GM10847 (cell line): ENCODE results near the gene CENPF.

Experiments used
- POLR2A ChIP-seq: IDR thresholded peaks from 2 replicates; pipeline ENCODE4 v1.6.1; 2011; ENCODE audit not compliant: insufficient read length; ENCODE audit errors: extremely low read depth

The CENPF gene, protein sequence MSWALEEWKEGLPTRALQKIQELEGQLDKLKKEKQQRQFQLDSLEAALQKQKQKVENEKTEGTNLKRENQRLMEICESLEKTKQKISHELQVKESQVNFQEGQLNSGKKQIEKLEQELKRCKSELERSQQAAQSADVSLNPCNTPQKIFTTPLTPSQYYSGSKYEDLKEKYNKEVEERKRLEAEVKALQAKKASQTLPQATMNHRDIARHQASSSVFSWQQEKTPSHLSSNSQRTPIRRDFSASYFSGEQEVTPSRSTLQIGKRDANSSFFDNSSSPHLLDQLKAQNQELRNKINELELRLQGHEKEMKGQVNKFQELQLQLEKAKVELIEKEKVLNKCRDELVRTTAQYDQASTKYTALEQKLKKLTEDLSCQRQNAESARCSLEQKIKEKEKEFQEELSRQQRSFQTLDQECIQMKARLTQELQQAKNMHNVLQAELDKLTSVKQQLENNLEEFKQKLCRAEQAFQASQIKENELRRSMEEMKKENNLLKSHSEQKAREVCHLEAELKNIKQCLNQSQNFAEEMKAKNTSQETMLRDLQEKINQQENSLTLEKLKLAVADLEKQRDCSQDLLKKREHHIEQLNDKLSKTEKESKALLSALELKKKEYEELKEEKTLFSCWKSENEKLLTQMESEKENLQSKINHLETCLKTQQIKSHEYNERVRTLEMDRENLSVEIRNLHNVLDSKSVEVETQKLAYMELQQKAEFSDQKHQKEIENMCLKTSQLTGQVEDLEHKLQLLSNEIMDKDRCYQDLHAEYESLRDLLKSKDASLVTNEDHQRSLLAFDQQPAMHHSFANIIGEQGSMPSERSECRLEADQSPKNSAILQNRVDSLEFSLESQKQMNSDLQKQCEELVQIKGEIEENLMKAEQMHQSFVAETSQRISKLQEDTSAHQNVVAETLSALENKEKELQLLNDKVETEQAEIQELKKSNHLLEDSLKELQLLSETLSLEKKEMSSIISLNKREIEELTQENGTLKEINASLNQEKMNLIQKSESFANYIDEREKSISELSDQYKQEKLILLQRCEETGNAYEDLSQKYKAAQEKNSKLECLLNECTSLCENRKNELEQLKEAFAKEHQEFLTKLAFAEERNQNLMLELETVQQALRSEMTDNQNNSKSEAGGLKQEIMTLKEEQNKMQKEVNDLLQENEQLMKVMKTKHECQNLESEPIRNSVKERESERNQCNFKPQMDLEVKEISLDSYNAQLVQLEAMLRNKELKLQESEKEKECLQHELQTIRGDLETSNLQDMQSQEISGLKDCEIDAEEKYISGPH (N-terminal part only)

DNA sequence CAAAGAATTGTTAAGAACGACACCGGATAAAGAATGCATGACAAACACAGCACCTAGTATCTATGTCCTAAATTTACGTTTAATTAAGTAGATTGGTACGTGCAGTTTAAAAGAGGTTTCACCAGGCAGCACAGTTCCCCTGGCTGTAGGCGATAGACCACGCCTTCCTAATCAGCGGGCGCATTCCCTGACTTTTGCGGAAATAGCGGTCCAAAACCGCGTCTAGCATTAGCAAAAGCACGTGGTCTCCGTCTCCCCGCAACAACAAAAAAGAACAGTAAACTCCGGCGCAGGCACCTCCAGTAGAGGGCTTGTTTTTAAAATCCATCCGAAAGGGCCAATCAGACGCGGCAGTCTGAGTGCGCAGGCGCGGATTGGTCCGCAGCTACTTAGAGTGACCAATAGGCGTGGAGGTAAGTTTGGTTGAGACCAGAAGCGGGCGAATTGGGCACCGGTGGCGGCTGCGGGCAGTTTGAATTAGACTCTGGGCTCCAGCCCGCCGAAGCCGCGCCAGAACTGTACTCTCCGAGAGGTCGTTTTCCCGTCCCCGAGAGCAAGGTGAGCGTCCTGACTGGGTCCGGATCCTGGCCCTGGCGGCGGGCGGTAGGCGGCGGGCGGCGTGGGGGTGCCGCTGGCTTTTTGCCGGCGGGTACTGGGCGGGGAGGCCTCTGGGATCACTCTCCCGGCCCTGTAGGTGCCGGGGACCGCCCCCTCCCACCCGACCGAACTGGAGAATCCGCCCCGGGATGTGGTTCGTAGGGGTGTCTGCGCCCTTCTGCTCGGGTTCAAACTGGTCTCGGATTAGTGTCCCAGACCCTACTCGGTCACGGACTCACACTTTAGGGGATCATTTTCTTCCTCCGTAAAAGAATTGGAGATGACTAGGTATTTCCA, at the start of gene CENPF:
CENPF (plus strand) TSS at position 432 of the 894 bp plus-strand sequence. CDS start 10,560 bp downstream, outside the sequence.
- peak; percentile 33 for TF ChIP-seq POLR2A

DNA sequence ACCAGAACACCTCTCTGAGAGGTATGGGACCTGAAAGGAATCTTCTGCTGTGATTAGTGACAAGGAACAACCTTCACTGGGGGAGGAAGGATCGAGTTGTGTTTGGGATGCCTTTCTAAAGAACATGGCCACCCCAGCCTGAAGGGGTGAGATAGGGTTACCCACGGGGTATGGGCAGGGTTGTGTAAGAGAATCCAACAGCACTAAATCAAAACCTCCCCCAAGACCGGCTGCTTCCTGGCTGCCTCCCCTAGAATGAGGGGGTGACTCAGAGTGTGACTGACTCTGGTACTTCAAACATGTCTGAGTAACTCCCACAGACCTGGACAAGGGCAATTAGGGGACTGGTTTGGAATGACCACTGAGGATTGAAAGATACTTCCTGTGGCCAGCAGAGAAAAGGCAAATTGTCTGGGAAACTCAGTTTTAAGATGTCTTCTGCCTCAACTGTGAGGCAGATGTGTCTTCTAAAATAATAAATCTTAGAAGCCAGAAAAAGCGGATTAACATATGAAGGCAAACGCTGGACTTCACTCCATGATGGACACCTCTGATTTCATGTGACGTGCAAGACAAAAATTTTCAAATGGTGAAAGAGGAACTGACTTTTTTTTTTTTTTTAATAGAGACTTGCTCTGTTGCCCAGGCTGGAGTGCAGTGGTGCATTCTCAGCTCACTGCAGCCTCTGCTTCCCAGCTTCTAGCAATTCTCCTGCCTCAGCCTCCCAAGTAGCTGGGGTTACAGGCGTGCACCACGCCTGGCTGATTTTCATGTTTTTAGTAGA, 44.9 kb upstream of the CENPF start:
- TF ChIP-seq POLR2A = no peak

DNA sequence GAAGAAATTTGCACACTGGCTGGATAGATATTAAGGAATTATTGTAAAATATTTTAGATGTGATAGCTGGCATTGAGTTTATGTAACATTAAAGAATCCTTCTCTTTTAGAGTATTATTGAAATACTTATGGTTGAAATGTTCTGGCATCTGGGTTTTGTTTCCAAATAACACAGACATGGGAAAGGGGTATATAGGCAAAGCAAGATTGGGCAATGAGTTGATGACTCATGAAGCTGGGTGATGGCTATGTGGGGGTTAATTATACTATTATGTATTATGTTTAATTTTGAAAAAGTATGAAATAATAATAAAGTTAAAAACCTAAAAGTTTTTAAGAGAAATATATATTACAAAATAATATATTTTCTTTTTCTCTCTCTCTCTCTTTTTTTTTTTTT, 39.1 kb upstream of the CENPF start:
- TF ChIP-seq POLR2A = no peak

DNA sequence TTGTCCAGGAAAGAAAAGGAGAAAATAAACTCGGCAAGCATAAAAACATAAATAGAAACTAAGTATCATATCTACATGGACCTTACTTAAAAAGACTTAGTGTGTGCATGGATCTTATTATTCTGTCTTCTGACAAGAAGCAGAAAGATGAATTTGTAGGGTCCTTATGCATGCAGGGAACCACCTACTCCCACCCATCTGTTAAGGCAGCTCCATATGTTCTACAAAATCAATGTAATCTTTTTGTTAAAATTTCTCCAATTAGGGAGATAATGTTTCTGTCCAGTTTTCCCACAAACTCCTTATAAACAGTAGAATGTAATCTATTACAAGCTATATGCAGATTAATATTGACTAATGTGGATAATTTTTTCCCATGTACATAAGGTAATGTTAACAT, 37.7 kb upstream of the CENPF start:
- no peak for TF ChIP-seq POLR2A

DNA sequence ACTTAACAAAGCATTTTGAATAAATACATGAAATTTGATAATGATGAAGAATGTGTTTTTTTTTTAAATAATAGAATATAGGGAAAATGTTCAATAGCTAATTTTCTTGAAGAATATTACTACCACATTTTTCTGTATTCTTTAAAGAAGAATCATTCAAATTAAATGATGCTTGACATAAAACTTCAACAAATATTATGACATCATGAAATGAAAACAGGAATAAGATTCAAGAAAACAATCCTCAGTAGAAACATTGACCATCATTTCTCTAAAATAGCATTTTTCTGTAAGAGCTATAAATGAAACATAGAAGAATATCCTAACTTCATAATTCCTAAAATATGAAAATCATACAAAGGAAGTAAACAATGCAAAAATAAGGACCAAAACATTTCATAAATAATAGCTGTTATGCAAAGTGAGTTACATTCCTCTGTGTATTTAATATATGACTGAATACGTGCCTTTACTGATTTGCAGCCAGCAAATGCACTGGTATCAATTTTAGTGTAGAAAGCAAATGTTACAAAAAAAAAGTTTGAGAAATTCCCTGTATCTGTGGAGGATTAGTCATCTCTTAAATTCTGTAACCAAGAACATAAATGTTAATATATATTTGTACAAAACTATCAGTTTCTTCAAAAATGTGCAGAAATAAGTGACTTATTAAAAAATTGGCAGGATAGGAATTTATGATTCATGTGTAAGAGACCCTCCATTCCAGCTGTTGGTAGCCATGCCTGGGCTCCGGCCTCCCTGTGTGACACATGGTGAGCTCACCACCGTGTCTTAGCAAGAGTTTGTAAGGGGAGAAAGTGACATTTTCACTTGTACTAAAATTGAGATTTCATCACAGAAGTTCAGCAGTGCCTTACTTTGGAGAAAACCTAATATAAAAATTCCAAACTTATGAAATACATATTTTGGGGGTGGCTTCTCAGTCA, 36.6 kb upstream of the CENPF start:
- no peak for TF ChIP-seq POLR2A

DNA sequence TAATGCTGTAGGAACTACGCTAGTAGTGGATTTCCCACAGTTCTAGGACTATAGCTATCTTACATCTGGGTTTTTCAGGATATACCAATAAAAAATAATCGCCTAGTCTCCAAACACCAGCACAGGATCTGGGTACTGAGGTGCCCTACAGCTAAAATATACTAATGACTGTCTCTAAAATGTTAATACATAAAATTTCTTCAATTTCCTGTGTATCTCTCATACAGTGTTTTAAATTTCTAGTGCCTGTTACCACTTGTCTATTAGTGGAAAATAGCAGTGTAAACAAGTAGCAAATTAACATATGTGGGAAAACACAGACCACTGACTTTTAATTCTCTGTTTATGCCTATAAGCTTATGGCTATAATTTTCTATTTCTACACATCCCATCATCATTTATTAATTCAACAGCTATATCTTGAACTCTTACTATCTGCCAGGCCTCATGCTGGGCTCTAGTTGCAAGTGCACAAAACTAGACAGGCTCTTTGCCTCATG, 35.5 kb upstream of the CENPF start:
- TF ChIP-seq POLR2A = no peak

DNA sequence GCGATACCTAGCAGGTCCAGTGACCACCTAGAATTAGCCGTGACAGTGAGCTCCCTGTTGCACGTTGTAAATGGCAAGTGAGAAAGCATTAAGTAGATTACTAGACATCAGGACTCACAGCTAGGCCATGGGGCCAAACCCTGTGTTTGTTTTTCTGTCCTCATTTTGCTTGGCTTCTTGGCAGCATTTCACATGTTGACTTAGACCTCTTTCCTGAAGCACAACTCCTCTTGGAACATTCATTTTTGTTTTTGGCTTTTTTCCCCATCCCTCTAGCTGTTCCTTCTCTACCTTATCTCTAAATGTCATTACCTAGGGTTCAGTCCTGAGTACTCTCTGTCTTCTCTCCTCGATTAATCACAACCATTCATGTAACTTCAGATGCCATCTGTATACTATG, 34.7 kb upstream of the CENPF start:
- TF ChIP-seq POLR2A = no peak

DNA sequence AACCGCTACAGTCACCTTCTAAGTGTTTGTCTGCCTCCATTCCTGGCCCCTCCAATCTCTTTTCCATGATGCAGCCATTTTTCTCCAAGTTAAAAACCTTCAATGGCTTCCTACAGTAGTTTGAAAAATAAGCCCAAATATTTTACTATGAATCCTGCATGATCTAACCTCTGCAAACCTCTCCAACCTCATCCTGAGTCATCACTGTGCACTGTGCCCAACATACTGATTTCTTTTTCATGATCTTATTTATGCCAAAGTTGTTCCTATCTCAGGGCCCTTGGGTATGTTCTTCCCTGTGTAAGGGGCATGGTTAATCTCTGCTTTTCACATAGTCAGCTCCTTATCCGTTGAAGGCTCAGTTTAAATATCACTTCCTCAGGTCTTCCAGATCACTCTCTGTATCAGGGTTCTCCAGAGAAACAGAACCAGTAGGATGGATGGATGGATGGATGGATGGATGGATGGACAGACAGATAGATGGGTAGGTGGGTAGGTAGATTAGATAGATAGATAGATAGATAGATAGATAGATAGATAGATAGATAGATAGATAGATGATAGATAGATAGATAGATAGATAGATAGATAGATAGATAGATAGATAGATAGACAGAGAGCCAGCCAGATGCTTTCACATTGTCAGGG, 33.5 kb upstream of the CENPF start:
- no peak for TF ChIP-seq POLR2A

DNA sequence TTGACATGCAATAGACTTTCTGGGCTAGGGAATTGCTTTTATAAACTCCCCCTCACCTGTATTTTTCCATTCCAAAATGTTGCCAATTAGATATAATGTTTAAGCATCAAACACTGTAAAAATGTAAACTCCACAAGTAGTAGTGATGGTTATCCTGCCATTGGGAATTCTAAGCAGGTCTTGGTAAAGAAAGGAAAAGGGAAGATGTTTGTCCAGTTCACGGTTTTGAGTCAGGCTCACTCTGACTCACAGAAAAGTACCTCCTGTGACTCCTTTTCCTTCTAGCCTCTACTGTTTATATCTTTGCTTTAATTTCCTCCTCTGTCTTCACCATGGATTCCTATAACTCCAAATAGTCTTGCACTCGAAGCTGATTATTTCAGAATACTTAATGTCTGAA, 32.6 kb upstream of the CENPF start:
- TF ChIP-seq POLR2A = no peak

DNA sequence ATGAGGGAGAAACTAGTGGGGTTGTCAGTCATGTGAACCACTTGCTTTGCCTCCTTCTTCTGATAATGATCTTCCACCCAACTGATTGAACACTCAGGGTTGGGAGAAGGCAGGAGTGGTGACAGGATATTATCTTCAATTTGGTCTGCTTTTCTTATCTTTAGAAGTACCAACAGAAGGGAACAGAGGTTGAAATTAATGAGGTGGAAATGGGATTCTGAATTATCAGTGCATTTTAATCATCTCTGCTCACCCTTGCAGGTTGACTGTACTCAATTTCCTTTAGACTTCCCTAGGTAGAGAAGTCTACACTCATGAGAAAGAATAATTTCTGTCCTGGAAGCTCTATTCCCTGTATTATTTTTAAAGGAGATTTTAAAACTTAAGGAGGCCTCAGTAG, 31.7 kb upstream of the CENPF start:
- TF ChIP-seq POLR2A = no peak

DNA sequence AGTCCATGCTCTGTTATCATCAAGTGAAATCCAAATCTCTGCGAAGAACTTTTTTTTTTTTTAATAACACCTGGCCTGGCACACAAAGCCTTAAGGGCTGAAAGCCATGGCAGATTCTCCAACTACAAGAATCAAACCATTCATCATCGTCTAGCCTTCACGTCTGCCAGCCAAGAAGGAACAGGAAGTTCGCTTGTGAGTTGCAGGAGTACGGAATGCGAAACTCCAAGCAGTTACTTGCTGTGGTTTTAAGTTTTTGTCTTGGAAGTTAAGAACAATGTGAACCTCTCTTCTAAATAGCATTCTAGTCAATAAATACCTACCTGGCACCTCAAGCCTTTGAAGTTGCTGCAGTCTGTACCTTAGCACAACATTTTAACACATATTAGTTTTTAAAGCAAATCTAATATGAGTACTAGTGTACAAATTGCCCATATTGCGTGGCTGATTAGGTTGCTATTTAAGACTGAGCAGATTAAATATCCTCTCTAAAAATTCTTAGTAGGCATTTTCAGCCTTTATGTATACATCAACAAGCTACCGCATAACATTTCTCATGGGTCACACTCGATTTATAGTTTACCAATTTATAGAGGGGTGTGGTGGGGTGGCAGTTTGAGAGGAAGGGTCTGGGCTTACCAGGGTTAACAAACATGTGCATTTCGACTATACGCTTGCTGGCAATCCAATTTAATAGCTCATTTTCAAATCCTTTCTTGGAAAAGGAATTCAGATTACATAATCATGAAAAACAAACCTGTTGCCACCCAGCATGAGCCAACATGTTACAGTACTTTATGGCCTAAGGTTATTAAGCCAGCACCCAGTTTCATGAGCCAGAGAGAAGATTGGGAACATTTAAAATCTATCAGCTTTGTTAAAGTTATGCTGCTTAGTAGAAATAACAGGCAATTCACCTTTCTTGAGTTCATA, 29.3 kb upstream of the CENPF start:
- no peak for TF ChIP-seq POLR2A
